ENCODE data around the gene HEXIM1. TPM values are rescaled to one million over a fixed set of nuclear protein-coding genes. Genes with fewer than 3 reads are reported as not detected.

The HEXIM1 gene
- total RNA-seq, 4 donors from 2014 or later: 14.5 to 20.5 (median 16.1) TPM

DNA sequence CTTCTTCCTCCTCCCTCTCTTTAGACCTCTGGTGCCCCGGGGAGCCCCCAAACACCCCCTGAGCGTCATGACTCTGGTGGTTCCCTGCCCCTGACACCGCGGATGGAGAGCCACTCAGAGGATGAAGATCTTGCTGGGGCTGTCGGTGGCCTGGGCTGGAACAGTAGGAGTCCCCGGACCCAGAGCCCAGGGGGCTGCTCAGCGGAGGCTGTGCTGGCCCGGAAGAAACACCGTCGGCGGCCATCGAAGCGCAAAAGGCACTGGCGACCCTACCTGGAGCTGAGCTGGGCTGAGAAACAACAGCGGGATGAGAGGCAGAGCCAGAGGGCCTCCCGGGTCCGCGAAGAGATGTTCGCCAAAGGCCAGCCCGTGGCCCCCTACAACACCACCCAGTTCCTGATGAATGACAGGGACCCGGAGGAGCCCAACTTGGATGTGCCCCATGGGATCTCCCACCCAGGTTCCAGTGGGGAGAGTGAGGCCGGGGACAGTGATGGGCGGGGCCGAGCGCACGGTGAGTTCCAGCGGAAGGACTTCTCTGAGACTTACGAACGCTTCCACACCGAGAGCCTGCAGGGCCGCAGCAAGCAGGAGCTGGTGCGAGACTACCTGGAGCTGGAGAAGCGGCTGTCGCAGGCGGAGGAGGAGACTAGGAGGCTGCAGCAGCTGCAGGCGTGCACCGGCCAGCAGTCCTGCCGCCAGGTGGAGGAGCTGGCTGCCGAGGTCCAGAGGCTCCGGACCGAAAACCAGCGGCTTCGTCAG is 20.9 kb downstream of the HEXIM1 start:
- TF ChIP-seq, protein P1, sequence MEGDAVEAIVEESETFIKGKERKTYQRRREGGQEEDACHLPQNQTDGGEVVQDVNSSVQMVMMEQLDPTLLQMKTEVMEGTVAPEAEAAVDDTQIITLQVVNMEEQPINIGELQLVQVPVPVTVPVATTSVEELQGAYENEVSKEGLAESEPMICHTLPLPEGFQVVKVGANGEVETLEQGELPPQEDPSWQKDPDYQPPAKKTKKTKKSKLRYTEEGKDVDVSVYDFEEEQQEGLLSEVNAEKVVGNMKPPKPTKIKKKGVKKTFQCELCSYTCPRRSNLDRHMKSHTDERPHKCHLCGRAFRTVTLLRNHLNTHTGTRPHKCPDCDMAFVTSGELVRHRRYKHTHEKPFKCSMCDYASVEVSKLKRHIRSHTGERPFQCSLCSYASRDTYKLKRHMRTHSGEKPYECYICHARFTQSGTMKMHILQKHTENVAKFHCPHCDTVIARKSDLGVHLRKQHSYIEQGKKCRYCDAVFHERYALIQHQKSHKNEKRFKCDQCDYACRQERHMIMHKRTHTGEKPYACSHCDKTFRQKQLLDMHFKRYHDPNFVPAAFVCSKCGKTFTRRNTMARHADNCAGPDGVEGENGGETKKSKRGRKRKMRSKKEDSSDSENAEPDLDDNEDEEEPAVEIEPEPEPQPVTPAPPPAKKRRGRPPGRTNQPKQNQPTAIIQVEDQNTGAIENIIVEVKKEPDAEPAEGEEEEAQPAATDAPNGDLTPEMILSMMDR (IDR thresholded peaks at IDR 0.05; ENCODE audit: low read depth): no peak

DNA sequence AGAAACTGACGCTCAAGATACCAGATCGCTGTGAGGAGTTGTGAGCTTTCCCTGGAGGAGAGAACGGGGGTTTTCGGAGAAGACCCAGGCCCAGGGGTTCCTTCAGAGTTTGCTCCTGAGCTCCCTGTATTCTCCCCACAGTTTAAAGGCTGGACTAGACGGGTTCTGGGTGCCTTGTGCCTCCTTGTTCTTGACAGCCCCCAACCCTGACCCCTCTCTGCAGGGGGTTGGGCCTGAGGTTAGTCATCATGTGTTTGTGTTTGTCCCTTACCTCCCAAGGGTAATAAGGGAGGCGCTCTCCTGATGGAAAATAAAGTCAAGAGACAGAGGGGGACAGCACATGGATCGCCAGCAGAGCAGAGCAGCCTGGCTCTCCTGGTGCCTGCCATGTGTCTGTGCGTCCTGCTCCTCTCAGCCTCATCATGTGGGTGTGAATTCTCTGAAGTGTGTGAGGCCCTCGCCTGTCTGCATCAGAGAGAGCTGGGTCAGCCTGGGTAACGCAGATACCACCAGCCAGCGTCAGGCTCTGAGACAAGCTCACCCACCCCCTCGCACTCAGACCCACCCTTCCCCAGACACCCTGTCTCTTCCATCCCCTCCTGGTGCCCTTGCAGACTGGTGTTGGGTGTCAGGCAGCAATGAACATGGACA is 22.1 kb downstream of the HEXIM1 start:
- TF ChIP-seq, protein P1 (IDR thresholded peaks at IDR 0.05; ENCODE audit: low read depth): no peak

DNA sequence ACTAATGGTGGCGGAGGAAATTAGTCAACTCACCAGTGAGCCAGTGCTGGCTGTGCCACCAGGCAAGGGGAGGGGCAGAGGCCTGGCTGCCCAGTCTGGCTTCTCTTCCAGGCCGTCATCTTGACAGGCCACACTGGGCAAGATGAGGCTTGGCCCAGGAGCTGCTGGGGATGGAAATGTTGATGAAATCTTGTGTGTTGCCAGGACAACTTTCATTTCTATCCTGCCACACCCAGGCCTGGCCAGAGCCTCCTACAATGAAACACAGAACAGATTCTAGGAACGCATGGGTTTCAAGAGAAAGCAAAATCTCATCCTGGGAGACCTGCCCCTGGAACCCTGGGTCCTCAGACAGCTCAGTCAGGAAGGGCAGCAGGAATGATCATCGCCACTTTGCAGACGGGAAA is 22.7 kb downstream of the HEXIM1 start:
- TF ChIP-seq, protein P1 (IDR thresholded peaks at IDR 0.05; ENCODE audit: low read depth): no peak

DNA sequence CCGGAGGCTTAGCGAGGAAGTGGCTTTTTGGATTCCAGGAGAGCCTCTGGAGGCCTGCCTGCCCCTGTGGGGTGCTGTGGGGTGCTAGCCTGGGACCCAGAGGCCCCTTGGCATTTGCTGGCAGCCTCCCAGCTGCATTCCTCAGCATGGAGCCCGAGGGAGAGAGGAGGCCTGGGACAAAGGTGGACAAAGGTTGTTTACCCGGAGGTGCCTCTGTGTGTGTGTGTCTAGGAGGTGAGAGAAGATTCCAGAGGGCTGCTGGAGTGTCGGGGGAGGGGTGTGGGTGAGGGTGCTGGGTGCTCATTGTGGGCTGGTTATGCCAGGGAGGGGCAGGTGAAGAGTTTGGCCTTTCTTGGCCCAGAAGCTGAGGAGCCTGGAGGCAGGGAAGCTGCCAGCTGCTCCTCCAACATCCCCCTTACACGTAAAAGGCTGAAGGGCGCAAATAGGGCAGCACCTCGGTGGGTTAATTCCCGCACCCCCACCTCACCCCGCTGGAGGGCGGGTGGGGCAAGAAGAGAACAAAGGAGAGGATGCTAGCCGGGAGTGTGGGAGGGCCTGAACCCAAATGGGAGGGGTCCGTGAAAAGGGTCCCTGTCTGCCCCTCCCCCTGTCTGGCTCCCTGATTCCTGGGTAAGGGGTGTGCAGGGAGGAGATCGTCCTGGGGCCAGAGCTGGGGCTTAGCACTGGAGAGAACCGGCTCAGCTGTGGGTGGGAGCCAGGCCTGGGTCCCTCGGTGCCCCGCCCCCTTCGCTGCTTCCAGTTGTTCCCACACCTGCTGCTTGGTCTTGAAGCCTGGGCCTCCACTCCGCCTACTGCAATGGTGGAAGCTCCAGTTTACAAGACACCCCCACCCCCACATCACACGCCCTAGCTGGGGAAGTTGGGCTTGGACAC is 23.3 kb downstream of the HEXIM1 start:
- TF ChIP-seq, protein P1 (IDR thresholded peaks at IDR 0.05; ENCODE audit: low read depth): no peak

DNA sequence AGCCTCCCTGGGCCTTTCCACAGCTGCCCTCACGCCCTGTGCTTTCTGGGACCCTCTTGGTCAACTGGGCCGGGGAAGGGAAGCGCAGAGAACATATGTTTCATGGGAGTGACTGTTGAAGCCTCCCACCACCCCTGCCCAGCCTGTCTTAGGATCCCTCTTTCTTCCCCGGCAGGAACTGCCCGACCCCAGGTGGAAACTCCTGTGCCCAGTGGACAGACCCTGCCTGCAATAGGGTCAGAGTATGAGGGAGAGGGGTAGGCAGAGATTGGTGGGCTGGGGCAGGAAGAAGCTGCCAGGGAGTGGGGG is 23.9 kb downstream of the HEXIM1 start:
- TF ChIP-seq, protein P1 (IDR thresholded peaks at IDR 0.05; ENCODE audit: low read depth): no peak

DNA sequence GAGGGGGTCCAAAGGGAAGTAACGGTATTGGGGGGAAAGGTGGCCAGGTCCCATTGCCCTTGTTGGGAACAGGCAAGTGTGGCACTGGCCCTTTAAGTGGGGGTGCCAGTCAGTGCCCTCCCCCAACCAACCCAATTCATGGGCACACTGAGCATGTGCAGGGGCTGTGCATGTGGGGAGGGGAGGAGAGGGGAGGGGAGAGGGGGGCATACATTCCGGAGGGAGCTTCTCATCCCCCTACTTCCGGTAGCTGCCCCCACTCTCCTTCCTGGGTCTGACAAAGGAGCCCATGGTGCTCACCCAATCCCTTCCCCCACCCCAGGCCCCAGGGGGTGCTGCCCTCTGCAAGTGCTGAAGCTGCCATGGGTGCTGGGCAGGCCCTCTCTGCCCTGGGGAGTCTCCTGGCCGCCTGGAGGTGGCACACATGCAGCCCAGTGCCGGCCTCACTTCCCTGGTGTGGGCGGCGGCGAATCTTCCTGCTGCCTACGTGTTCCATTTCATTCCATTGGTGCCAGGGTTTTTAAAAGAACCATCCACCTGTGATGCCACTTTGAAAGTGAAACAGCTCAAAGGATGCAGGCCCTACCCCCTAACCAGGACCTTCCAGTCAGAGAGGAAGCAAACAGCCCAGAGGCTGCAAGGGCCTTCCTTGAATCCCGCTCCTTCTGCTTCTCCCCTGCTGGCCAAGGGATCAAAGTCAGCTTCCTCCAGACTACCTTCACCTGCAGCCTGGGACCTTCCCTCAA is 24.4 kb downstream of the HEXIM1 start:
- TF ChIP-seq, protein P1 (IDR thresholded peaks at IDR 0.05; ENCODE audit: low read depth): no peak

Data from subcutaneous adipose tissue (tissue), 4 donors.